K562 (cell line): ENCODE measurements around the gene TREX2. TPM values are rescaled to one million over a fixed set of nuclear protein-coding genes. Genes with fewer than 3 reads are reported as not detected.
A peak's percentile ranks its signal among the peaks of the same experiment; 100 is the strongest.

Source experiments
- ATAC-seq: fragments of 200-7000 bp; cut with Tn5 transposase; 3 replicates; pipeline ENCODE4 v1.9.1; 2020; ENCODE audit warnings: moderate library complexity
- Bru-seq: library from RNA; stranded (reverse); fragments of 400-500 nt; gene quantifications from one replicate; lab custom pipeline; 2021; lab: Mats Ljungman, UMichigan
- BruChase-seq, 2 experiments: library from RNA; stranded (reverse); fragments of 400-500 nt; gene quantifications; one replicate each; lab custom pipeline; 2021; lab: Mats Ljungman, UMichigan
- BruUV-seq: library from RNA; stranded (reverse); fragments of 400-500 nt; replicated peaks from 2 replicates; lab custom pipeline; 2021; lab: Mats Ljungman, UMichigan
- CTCF ChIA-PET: fragments of 300-600 bp; formaldehyde crosslinking; extraction: SDS; loops from one replicate; lab custom pipeline; 2021; ENCODE audit warnings: low intra/inter-chr PET ratio; lab: Yijun Ruan, JAX
- POLR2A ChIA-PET: fragments of 300-600, 350-650 bp; sonication (Branson Sonifier 250); formaldehyde crosslinking; extraction: SDS; loops from one replicate; lab custom pipeline; 2021; ENCODE audit warnings: antibody characterized with exemption, inconsistent platforms; lab: Yijun Ruan, JAX
- DNase-seq, 4 experiments: peaks; one replicate each; pipeline versions ENCODE4 v3.0.0 to v3.0.0-alpha.2; 2011 to 2018; ENCODE audit warnings: low spot score in 3 of 4, mixed read lengths in 3 of 4; ENCODE audit errors: extremely low read depth in 1 of 4
- FAIRE-seq: peaks from 2 replicates; lab custom pipeline; 2011; peaks lifted over from hg19 to GRCh38; lab: Jason Lieb, UNC
- H2AFZ ChIP-seq: 2 replicates; pipeline ENCODE4 v1.6.0; 2011; ENCODE audit warnings: low read depth, low read length, control low read depth, inconsistent platforms
- H3K27ac ChIP-seq: fragments of 200-600 bp; 3 replicates; pipeline ENCODE4 v1.8.0; 2011; ENCODE audit warnings: low read depth, mild to moderate bottlenecking, control low read depth, inconsistent platforms, low read length, moderate library complexity, mixed read lengths; ENCODE audit errors: extremely low read depth
- H3K27me3 ChIP-seq, 2 experiments: fragments of 300-600 bp in 1 of 2; 2 replicates in 1 of 2; 3 replicates in 1 of 2; pipeline versions ENCODE4 v1.6.0 to v1.8.0; 2011; ENCODE audit warnings: inconsistent platforms in 2 of 2, low read length in 2 of 2, mild to moderate bottlenecking in 1 of 2, mixed read lengths in 1 of 2, moderate library complexity in 1 of 2; ENCODE audit not compliant: control insufficient read depth in 2 of 2, insufficient read depth in 2 of 2
- H3K36me3 ChIP-seq: fragments of 300-600 bp; 3 replicates; pipeline ENCODE4 v1.8.0; 2011; ENCODE audit warnings: mild to moderate bottlenecking, low read length, inconsistent platforms; ENCODE audit not compliant: control insufficient read depth, insufficient read depth
- H3K4me1 ChIP-seq, 2 experiments: fragments of 200-600 bp in 1 of 2; replicated peaks in 1 of 2; 2 replicates in 1 of 2; 3 replicates in 1 of 2; pipeline versions ENCODE4 v1.5.1 to v1.8.0; 2011; ENCODE audit warnings: inconsistent platforms in 2 of 2, low read length in 2 of 2, mild to moderate bottlenecking in 1 of 2, mixed read lengths in 1 of 2, moderate library complexity in 1 of 2; ENCODE audit not compliant: control insufficient read depth in 2 of 2, insufficient read depth in 2 of 2
- H3K4me2 ChIP-seq: 2 replicates; pipeline ENCODE4 v1.6.1; 2011; ENCODE audit warnings: low read length, control low read depth, inconsistent platforms, mixed read lengths; ENCODE audit not compliant: insufficient read depth
- H3K4me3 ChIP-seq: fragments of 200-600 bp; sonication (generic), shearing (Covaris generic); 2 replicates; pipeline ENCODE4 v1.5.1; 2016; ENCODE audit warnings: control low read depth, inconsistent platforms
- H3K79me2 ChIP-seq: fragments of 200-600 bp; 3 replicates; pipeline ENCODE4 v1.8.0; 2011; ENCODE audit warnings: low read length, inconsistent platforms; ENCODE audit not compliant: control insufficient read depth, insufficient read depth
- H3K9ac ChIP-seq, 2 experiments: 2 replicates each; pipeline versions ENCODE4 v1.6.0 to v1.6.1; 2011; ENCODE audit warnings: low read depth in 2 of 2, low read length in 2 of 2, control low read depth in 1 of 2, inconsistent platforms in 1 of 2, mild to moderate bottlenecking in 1 of 2, mixed read lengths in 1 of 2; ENCODE audit not compliant: insufficient read depth in 1 of 2
- H3K9me1 ChIP-seq: one replicate; pipeline ENCODE4 v1.6.0; 2011; ENCODE audit warnings: inconsistent platforms, mild to moderate bottlenecking, low read length, moderate library complexity; ENCODE audit not compliant: control insufficient read depth, insufficient read depth
- H3K9me3 ChIP-seq: replicated peaks from 2 replicates; pipeline ENCODE4 v1.5.1; 2011; ENCODE audit warnings: low read depth, low read length, inconsistent platforms; ENCODE audit not compliant: control insufficient read depth, insufficient read depth
- H4K20me1 ChIP-seq: replicated peaks from 2 replicates; pipeline ENCODE4 v1.6.1; 2011; ENCODE audit warnings: low read length, inconsistent platforms, mixed read lengths; ENCODE audit not compliant: control insufficient read depth, insufficient read depth
- HNRNPK ChIP-seq: fragments of 200-400 bp; formaldehyde crosslinking; IDR thresholded peaks from one replicate; pipeline ENCODE4 v1.6.1; 2018; ENCODE audit warnings: mild to moderate bottlenecking, low read depth, low read length; ENCODE audit not compliant: poor library complexity, severe bottlenecking
- POLR2G ChIP-seq: fragments of 200-400 bp; formaldehyde crosslinking; IDR thresholded peaks from 2 replicates; pipeline ENCODE4 v1.6.1; 2017; ENCODE audit warnings: low read depth, mild to moderate bottlenecking, antibody characterized with exemption, low read length, moderate library complexity
- WGBS: fragments of 100-300 bp; shearing (Covaris generic); methylation state at CpG from one replicate; pipeline ENCODE4 v1.1.6; 2016; ENCODE audit warnings: low coverage, mixed read lengths; ENCODE audit not compliant: insufficient coverage; ENCODE audit errors: missing lambda C conversion rate; 5-methylcytosine and 5-hydroxymethylcytosine counted together
- in situ Hi-C: fragments of 300-500 bp; cut with MboI; formaldehyde crosslinking; loops from 4 replicates; pipeline ENCODE4 v1.15.0; 2018; ENCODE audit warnings: inconsistent platforms, mixed read lengths
- intact Hi-C: fragments of 100-400 bp; cut with micrococcal nuclease; formaldehyde crosslinking; loops from 2 replicates; pipeline ENCODE4 v1.14.2; 2022
- long read RNA-seq, 3 experiments: library from polyadenylated mRNA in 2 of 3; library from RNA in 1 of 3; unstranded in 2 of 3; stranded (forward) in 1 of 3; transcript quantifications; one replicate each; pipeline ENCODE4 v2.0.0, GENCODE V29; 2019 to 2022
- polyA minus RNA-seq, 3 experiments: library from RNA; depleted of rRNA, polyadenylated mRNA; stranded (reverse); fragments of >200 nt; gene quantifications; 2 replicates each; pipeline ENCODE4 v1.2.3, GENCODE V29; 2011
- polyA plus RNA-seq, 8 experiments: library from polyadenylated mRNA; depleted of rRNA in 4 of 8; stranded (reverse) in 5 of 8; unstranded in 3 of 8; fragments of >200 nt; fragmentation: Nextera tagmentation in 2 of 8; fragmentation: Illumina TruSeq in 1 of 8; extraction: Ambion mirVana in 2 of 8; extraction: Trizol in 1 of 8; gene quantifications; 2 replicates each; pipeline versions ENCODE4 v1.2.1 to v1.2.3, GENCODE V29; 2011 to 2014; ENCODE audit warnings: inconsistent platforms in 1 of 8, missing spikeins in 1 of 8
- total RNA-seq, 7 experiments: library from RNA; depleted of rRNA in 6 of 7; stranded (reverse); fragments of >200 nt in 6 of 7; fragmentation: Illumina TruSeq in 2 of 7; extraction: Trizol in 2 of 7; gene quantifications; 2 replicates each; pipeline versions ENCODE4 v1.2.1 to v1.2.3, GENCODE V29; 2011 to 2021; ENCODE audit warnings: low replicate concordance in 1 of 7

TREX2 gene, protein sequence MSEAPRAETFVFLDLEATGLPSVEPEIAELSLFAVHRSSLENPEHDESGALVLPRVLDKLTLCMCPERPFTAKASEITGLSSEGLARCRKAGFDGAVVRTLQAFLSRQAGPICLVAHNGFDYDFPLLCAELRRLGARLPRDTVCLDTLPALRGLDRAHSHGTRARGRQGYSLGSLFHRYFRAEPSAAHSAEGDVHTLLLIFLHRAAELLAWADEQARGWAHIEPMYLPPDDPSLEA
- total RNA-seq (2011; cell fraction: chromatin; rRNA removed; ENCODE audit: low replicate concordance) = 1.8 and 5.1 TPM in 2 replicates
- 8.7 and 11.6 TPM in 2 replicates for total RNA-seq (2011; cell fraction: nucleolus; rRNA removed)
- total RNA-seq (2011; cell fraction: nucleoplasm; rRNA removed) = 1.1 and 2.8 TPM in 2 replicates
- total RNA-seq (2014; rRNA removed) = 1.5 and 3.0 TPM in 2 replicates
- 0.11 and 0.13 TPM in 2 replicates for total RNA-seq (2014; rRNA removed; fragmentation: Illumina TruSeq; extraction: Trizol)
- 0.33 and 0.49 TPM in 2 replicates for total RNA-seq (2015; rRNA removed; fragmentation: Illumina TruSeq; extraction: Trizol)
- 0.51 and 0.82 TPM in 2 replicates for total RNA-seq (2021)
- polyA plus RNA-seq (2011; rRNA removed) = 0.07 and 0.22 TPM in 2 replicates
- 0.21 and 1.0 TPM in 2 replicates for polyA plus RNA-seq (2011; cell fraction: cytosol; rRNA removed)
- 1.9 and 3.9 TPM in 2 replicates for polyA plus RNA-seq (2011; cell fraction: nucleus; rRNA removed)
- 0.30 and 0.60 TPM in 2 replicates for polyA plus RNA-seq (2012)
- 0.10 and 0.21 TPM in 2 replicates for polyA plus RNA-seq (2014; fragmentation: Illumina TruSeq; extraction: Trizol)
- polyA plus RNA-seq (2014; fragmentation: Nextera tagmentation; extraction: Ambion mirVana) = not detected
- polyA plus RNA-seq (2014; rRNA removed) = 0.70 and 0.82 TPM in 2 replicates
- polyA minus RNA-seq (2011; rRNA and poly(A)+ RNA removed) = 0.11 TPM in 1 of 2 replicates, not detected in the other
- polyA minus RNA-seq (2011; cell fraction: cytosol; rRNA and poly(A)+ RNA removed) = 1.4 TPM in 1 of 2 replicates, not detected in the other
- polyA minus RNA-seq (2011; cell fraction: nucleus; rRNA and poly(A)+ RNA removed) = 2.6 and 5.4 TPM in 2 replicates
- Bru-seq, nascent RNA = percentile 46 among the genes with signal in this experiment
- percentile 43 among the genes with signal in this experiment for BruChase-seq, experiment 1, labeled RNA remaining after a 2-hour chase
- percentile 44 among the genes with signal in this experiment for BruChase-seq, experiment 2, labeled RNA remaining after a 6-hour chase
- long read RNA-seq, experiment 1, partial matches to known transcripts = 94 of 110 reads
- long read RNA-seq, experiment 1, other reads (novel, unspliced or antisense) = 16 of 110 reads
- long read RNA-seq, experiment 2, partial matches to known transcripts = 24 of 34 reads
- long read RNA-seq, experiment 2, other reads (novel, unspliced or antisense) = 10 of 34 reads
- long read RNA-seq, experiment 3, partial matches to known transcripts = 44 of 47 reads
- long read RNA-seq, experiment 3, other reads (novel, unspliced or antisense) = 3 of 47 reads

- in situ Hi-C loops (no loop called here), intact Hi-C loops (no loop called here)
- Histone ChIP-seq H2AFZ (no peak within 1 kb of the TSS), H3K79me2 (no peaks in the 10 kb centered on the region), H3K4me1 (peaks cover 0 to 41% of the 10 kb centered on the region in 2 experiments; a peak in 2 of 5 replicates), H3K27me3 (no peaks in the 10 kb centered on the region; a peak in 1 of 5 replicates), H3K4me2 (no peak within 1 kb of the TSS), H3K9ac (peak within 1 kb of the TSS in 1 of 2 experiments; percentile 17; a peak in 1 of 4 replicates), H4K20me1 (no peaks in the 10 kb centered on the region), H3K36me3 (peaks cover 12% of the 10 kb centered on the region; the same call in 2 of the 3 replicates), H3K27ac (no peak within 1 kb of the TSS), H3K4me3 (no peak within 1 kb of the TSS), H3K9me3 (no peaks in the 10 kb centered on the region), H3K9me1 (no peaks in the 10 kb centered on the region)
- DNase-seq = no peak
- TF ChIP-seq HNRNPK (no peak), POLR2G (peak; percentile 64)
- FAIRE-seq = no peak
- POLR2A ChIA-PET = interaction anchor here (0.6 kb wide), 3 partner anchors 12 to 251 kb away, joined by 3 to 4 read pairs (median 3); no protein-coding TSS in a partner anchor
- 56% methylated on average over 13 of the region's 30 CpGs for WGBS
- no TSS peak for BruUV-seq
- CTCF ChIA-PET = no interaction called here
- ATAC-seq = no peak
These were observed at the start of gene TREX2 for GRCh38 chrX:153445856-153446635. Gene TREX2 (minus strand): TSS chrX:153446056. CDS start chrX:153445430, 626 bp downstream.
